Cerebellar nuclear complex (tissue), 1 donor: ENCODE results near the gene KIAA1210.

Experiments used
- DNase-seq, 2 experiments: peaks; one replicate each; lab custom pipeline; 2025; lab: John Stamatoyannopoulos, UW

KIAA1210 gene

DNA sequence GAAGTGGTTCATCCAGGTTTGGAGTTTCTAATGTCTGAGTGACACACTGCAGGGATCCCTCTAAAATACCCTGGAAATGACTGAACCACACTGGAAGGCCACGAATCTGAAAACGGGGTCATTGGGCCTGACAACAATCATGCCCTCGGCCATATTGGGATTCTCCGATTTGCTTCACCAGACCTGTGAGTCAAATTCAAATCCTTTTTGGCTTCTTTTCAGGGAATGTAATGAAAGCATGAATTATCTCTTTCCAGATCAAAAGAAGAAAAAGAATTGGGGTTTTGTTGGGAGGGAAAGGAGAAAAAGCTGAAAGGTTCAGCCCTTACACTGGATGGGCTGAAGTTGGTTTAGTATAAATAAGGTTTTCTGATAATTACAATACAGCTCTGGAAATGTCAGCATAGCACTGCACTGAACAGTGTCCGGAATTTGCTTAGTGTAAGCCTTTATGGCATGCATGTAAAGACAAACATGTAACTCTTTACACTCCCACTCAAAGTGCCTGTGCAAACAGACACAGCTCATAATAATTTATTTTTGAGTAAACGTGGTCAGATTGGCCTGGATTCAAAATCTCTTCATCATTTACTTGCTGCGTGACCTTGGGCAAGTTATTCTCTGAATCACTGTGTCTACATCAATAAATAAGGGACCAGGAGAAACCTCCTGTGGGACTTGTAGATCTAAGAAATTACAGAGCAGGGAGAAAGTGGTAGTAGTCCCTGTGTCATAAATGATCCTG is 33.4 kb downstream of the KIAA1210 start:
- DNase-seq: no peak

DNA sequence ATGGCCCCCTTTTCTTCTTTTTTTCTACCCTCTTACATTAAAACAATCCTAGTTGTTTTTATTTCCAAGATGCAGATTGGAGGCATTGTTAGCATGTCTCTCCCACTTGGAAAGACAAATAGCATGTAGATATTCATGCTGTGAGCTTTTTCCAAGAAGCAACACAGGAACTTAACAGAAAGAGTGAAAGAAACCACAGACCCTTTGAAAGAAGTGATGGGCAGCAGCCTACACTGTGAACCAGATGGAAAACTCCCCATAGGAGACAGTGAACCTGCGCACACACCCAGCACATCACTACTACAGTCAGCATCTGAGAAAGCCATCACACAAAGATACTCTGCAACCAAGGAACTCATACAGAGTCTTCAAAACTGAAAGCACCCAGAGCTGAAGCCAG is 37.0 kb downstream of the KIAA1210 start:
- no peak for DNase-seq

GRCh38 chrX:119089619-119090018 is 38.0 kb downstream of the KIAA1210 start:
- DNase-seq: no peak

DNA sequence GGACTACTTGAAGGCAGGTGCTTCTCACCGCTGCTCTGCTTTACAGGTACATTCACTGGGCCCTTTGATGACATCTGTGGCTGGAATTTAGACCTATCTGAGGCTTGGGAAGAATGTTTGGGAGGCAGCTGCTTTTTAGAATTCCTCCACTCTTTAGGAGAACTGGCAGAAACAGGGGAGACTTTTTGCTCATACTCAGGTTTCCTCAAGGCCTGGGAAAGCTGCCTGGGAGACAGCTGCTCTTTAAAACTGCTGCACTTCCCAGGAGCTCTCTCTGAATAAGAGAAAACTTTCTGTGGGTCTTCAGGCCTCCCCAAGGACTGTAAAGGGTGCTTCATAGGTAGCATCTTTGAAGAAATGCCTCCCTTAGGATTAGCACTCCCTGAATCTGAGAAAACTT is 40.5 kb downstream of the KIAA1210 start:
- no peak for DNase-seq

- no peak for DNase-seq
Measured at GRCh38 chrX:119084766-119085165, 42.8 kb downstream of the KIAA1210 start.

DNA sequence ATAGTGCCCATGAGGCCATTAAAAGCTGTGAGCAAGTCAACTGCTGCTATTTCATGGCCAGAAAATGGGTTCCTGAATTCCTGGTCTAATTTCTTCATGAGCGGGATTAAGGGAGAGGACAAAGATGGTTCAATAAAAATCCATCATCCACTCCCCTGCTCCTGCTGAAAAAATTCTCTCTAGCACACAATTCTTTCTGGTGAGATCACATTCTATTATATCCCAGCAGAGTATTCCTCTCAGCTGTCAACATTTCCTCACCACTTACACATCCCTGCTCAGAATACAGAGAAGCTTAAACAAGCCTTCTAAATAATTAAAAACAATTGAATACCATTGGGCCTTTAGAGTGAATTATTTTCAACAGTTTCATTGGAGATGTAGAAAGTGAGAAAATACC is 45.3 kb downstream of the KIAA1210 start:
- DNase-seq: no peak

DNA sequence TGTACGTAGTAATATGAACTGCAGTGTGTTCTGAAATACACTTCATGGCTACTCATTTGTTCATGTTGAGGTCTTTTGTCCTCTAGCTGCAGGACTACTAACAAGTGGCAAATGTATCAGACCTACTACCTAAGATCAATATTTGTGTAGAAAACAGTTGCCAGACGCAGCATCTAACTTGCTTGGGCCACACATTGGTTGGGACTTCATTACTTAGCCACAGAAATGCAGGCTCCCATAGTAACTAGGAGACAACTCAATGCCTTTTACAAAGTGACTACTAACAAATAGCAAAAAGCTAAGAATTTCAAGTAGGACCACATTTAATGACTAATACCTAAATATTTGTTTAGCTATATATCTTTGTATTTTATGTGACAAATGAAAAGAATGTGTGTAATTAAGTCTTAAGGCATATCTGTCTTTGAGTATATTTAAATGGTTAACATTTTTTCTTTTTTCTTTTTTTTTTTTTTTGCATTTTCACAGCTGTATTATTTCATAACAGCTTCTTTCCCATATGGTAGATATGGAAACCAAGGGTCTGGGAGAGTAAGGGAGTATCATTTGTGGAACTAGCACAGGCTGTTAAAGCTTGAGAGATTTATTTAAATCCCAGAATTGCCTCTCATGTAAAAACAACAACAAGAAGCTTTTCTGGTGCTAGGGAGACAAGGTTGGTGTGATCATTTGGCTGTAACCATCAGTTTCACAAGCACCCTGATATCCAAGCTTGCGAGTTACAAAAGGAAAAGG is 52.2 kb downstream of the KIAA1210 start:
- DNase-seq: no peak

DNA sequence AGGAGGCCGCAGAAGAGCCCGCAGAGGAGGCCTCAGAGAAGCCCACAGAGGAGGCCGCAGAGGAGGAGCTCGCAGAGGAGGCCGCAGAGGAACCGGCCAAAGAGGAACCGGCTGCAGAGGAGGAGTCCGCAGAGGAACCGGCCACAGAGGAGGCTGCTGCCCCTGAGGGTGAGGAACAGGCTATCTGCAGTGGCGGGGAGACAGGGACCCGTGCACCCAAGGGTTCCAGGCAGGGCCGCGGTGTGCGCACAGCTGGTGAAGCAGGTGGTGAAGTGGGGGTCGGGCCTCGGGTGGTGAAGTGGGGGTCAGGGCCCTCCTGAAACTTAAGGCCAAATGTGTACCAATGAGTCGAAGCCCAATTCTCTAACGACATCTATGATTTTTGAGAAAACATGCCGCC is 53.7 kb downstream of the KIAA1210 start:
- DNase-seq: no peak

DNA sequence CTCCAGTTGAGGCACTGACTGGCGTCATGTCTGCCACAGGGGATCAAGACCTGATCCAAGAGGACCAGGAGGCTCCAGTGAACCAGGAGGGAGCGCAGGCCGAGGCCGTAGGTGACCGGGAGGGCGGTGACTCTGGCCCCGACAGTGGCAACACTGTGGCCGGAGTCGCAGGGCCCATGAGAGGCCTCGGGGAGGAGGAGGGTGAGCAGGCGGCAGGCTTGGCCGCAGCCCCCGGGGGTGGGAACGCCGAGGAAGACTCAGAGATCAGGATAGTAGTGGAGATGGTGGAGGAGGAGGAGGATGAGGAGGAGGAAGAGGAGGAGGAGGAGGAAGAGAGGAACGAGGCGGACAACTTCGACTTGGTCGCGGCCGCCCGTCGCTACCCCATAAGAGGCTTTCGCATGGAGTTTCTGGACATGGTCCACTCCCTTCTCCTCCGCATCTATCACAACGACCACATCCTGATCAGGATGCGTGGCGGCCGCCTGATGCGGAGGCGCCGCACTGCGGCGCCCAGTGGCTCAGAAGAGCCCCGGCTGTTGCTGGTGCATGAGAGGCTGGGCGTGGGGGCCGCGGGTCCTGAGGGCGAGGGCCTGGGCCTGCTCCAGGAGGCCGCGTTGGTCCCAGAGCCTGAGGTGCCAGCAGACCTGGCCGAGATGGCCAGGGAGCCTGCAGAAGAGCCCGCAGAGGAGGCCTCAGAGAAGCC is 54.3 kb downstream of the KIAA1210 start:
- DNase-seq: no peak

DNA sequence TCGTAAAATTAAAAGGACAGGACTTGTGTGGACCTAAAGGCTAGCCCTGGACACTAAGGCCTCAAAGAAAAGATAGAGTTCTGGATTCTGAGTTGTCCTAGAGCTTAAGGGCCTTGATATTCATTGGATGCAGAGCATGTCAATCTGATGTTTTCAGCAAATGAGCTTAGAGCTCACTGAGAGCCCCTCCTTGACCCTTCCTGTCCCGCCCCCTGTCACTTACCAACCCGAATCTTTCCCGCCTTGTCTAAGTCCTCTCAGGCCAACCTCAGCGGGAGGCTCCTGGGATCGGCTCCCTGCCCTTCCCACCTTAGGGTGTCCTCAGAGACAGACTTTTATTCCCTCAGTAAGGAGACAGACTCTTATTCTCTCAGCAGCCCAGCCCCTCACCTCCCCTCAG is 54.9 kb downstream of the KIAA1210 start, which contains the start of gene CT47C1:
Gene CT47C1, plus strand, starts transcription at position 250 of the 400 bp plus-strand sequence. CDS start 233 bp downstream, outside the sequence.
- DNase-seq: no peak

DNA sequence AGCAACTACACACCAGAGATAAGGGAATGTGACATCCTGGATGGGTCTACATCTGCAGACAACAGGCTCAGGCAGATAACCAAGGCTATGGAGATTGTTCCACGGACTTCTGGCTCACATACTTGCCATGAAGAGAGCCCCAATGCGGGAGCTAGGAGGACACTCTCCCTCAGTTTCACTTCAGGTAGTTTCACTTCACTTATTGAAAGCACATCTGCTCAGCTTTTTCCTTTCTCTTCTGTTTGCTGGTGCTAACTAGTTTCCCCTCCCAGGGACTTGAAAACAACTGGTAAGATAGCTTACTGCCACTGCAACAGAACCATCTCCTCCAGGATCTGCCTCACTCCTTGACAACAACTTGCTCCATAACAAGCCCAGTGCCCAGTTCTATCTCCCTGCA is 56.2 kb downstream of the KIAA1210 start:
- DNase-seq: no peak

- no peak for DNase-seq
Measured at GRCh38 chrX:119069762-119070161, 57.9 kb downstream of the KIAA1210 start.

- no peak for DNase-seq
Measured at GRCh38 chrX:119069128-119069527, 58.5 kb downstream of the KIAA1210 start.

DNA sequence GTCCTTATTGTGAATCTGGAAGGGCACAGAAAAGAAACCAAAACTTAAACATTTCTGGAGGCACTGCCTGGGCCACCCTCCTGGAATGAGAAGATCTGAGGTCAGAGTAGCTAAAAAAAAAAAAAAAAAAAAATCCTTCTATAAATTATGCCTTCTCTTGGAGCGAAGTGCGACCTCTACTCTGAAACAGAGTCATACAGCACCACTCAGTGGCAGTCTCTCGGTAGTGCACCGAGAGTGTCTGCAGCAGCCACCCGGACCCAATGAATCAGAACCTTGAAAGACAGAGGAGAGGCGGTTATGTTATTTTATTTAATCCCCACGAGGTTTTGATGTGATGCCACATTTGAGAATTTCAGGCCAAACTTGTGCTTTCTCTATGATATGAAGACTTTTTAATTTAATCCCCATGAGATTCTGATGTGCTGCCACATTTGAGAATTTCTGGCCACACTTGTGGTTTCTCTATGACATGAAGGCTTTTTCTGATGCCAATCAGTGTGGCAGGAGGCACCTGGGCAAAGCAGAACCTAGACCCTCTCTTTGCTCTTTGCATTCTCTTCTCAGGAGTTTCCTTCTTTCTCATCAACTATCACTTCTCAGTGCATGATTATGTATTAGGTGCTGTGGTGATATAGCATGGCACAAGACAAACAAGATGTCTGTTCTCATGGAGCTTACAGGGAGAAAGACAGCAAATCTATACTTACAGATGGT is 60.4 kb downstream of the KIAA1210 start:
- DNase-seq: peak in 1 of 2 experiments; percentile 5

- no peak for DNase-seq
Measured at GRCh38 chrX:119063428-119063827, 64.2 kb downstream of the KIAA1210 start.

GRCh38 chrX:119062750-119063374 is 64.8 kb downstream of the KIAA1210 start:
- DNase-seq: no peak

DNA sequence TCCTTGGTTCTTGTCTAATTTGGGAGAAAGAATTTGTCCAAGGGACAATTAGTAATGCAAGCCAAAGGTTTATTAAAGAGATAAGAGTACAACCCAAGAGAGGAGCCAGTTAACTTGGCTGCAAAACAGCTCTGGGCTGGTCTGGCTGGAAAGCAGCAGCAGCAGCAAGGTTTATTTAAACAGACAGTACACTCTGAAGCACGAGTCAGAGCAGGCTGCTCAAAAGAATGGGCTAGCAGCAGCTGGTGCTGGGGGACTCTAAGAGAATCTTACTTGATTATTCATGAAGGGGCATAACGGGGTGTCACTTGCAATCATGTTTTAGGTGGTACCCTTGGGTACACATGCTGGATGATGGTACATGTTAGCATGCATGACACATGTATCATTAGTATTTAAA is 71.9 kb downstream of the KIAA1210 start:
- no peak for DNase-seq

DNA sequence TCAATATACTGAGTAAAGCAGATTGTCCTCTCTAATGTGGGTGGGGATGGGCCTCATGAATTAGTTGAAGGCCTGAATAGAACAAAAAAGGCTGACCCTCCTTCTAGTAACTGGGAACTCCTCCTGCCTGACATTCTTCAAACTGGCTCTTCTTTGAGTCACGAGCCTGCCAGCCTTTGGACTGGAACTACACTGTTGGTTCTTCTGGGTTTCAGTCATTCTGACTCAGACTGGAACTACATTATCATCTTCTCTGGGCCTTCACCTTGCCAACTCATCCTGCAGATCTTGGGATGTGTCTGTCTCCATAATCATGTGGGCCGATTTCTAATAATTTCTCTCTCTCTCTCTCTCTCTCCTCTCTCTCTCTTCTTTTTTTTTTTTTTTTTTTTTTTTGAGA is 81.7 kb downstream of the KIAA1210 start:
- DNase-seq: no peak

DNA sequence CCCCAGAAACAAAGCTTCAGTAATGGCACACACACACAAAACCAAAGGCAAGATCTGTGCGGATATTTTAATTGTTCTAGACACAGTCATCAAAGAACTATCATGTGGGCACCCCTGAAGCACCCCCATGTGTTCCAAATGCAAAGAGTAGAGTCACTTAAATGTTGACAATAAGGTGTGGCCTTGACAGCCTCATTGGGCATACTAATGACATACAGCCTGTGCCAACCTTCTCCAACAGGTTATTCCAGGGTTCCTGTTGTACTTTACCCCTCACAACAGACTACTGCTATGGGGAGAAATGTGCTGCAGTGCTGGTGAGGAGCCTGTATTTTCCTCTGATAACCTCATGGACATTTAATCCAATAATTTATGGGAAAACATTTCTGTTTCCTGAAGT is 84.6 kb downstream of the KIAA1210 start:
- DNase-seq: no peak

GRCh38 chrX:119042040-119042439 is 85.6 kb downstream of the KIAA1210 start:
- DNase-seq: no peak

DNA sequence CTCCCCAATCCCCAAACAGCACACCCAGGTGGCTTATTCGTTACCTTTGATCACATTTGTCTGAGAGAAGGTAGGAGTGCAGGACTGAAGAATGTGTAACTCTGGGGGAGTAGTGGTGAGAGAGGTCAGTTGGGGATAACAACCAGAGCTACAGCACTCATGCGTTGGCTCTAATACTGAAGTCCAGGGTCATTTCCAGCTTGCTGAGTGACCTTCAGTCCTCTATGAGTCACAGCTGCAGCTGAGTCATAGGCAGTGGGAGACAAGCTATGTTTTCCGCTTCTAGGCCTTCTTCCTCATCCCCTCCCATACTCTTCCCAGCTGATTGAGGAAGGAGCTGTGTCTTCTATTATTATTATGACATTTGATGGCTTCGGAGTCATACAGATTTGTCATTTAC is 86.4 kb downstream of the KIAA1210 start:
- no peak for DNase-seq

- no peak for DNase-seq
Measured at GRCh38 chrX:119040432-119040831, 87.2 kb downstream of the KIAA1210 start.
